Kidney (tissue), 14 donors: ENCODE results near the gene RANBP3. TPM values are rescaled to one million over a fixed set of nuclear protein-coding genes. Genes with fewer than 3 reads are reported as not detected.

Experiments used
- DNase-seq, 5 donors: peaks; one replicate each; pipeline ENCODE4 v3.0.0-alpha.2; 2013 to 2020
- FAIRE-seq: peaks from 2 replicates; lab custom pipeline; 2012; peaks lifted over from hg19 to GRCh38; lab: Jason Lieb, UNC
- H3K27ac ChIP-seq, 2 donors: one replicate each; pipeline ENCODE4 v1.7.0; 2013; ENCODE audit warnings: low read depth in 2 of 2, low read length in 2 of 2, inconsistent platforms in 1 of 2
- H3K27me3 ChIP-seq: one replicate; pipeline ENCODE4 v1.7.1; 2013; ENCODE audit warnings: low read length, inconsistent platforms; ENCODE audit not compliant: control insufficient read depth, insufficient read depth
- H3K36me3 ChIP-seq, 3 donors: one replicate each; pipeline versions ENCODE4 v1.7.0 to v1.7.1; 2013; ENCODE audit warnings: low read length in 3 of 3, control low read depth in 1 of 3, inconsistent platforms in 1 of 3; ENCODE audit not compliant: insufficient read depth in 3 of 3, control insufficient read depth in 2 of 3
- H3K4me1 ChIP-seq, 3 donors: one replicate each; pipeline versions ENCODE4 v1.7.0 to v1.7.1; 2013; ENCODE audit warnings: low read length in 3 of 3, inconsistent platforms in 1 of 3, low read depth in 1 of 3; ENCODE audit not compliant: control insufficient read depth in 2 of 3, insufficient read depth in 2 of 3
- H3K4me3 ChIP-seq, 3 donors: one replicate each; pipeline versions ENCODE4 v1.7.0 to v1.8.1; 2013; ENCODE audit warnings: low read length in 3 of 3, control low read depth in 1 of 3, inconsistent platforms in 1 of 3
- H3K9ac ChIP-seq, 3 donors: one replicate each; pipeline versions ENCODE4 v1.7.0 to v1.7.1; 2013; ENCODE audit warnings: low read length in 3 of 3, control low read depth in 1 of 3, inconsistent platforms in 1 of 3
- H3K9me3 ChIP-seq, 3 donors: one replicate each; pipeline versions ENCODE4 v1.7.0 to v1.7.1; 2013; ENCODE audit warnings: low read length in 3 of 3, control low read depth in 1 of 3, inconsistent platforms in 1 of 3; ENCODE audit not compliant: control insufficient read depth in 2 of 3, insufficient read depth in 1 of 3
- CTCF ChIP-seq: IDR thresholded peaks from 3 replicates; pipeline ENCODE4 v1.5.1; 2012; ENCODE audit warnings: mild to moderate bottlenecking, moderate library complexity, borderline replicate concordance; ENCODE audit not compliant: insufficient read depth; ENCODE audit errors: extremely low read depth
- intact Hi-C: fragments of 100-400 bp; cut with DNase I; formaldehyde crosslinking; loops from one replicate; pipeline ENCODE4 v1.11.1; 2022
- polyA plus RNA-seq: library from polyadenylated mRNA; stranded (reverse); fragments of 350-450 nt; fragmentation: Illumina TruSeq; extraction: RNeasy Lipid Tissue Mini Kit (QIAGEN cat#74804); gene quantifications from one replicate; pipeline ENCODE4 v1.2.3, GENCODE V29; 2014; ENCODE audit warnings: low read depth, low replicate concordance; ENCODE audit not compliant: insufficient read depth
- total RNA-seq: library from RNA; stranded (reverse); fragmentation: NEBNext Ultra II Directional; extraction: Animal tissue kit (Norgen Biotek cat#: 25700); gene quantifications from one replicate; pipeline ENCODE4 v1.2.1, GENCODE V29; 2021
- donor health status: control.
- donor health status: control.
- donor health status: control.
- donor health status: control.
- donor health status: control.
- donor health status: DM: yes; HTN: yes; CAD: no.
- donor health status: Normal renal cell carcinoma (clear cell type).

RANBP3 gene
- total and polyA plus RNA-seq, 2 donors from 2014 or later: 33.7 to 69.7 TPM

GRCh38 chr19:5917431-5918107, 60.4 kb downstream of the RANBP3 start:
- FAIRE-seq (no peak), DNase-seq (no peak)
- H3K27ac ChIP-seq: no peak overlapping the region
- H3K4me1 ChIP-seq: peaks cover 0 to 11% (median 0%) of the 10 kb centered on the region in 3 donors
- H3K9me3 ChIP-seq: no peaks in the 10 kb centered on the region
- no peak for TF ChIP-seq CTCF
- intact Hi-C loops: no loop called here
- no peak overlapping the region for H3K4me3 ChIP-seq
- H3K9ac ChIP-seq: no peak overlapping the region
- H3K27me3 ChIP-seq: no peaks in the 10 kb centered on the region
- peaks cover 0 to 16% (median 10%) of the 10 kb centered on the region in 3 donors for H3K36me3 ChIP-seq

- no peak overlapping the region for H3K27ac ChIP-seq
- no peak for TF ChIP-seq CTCF
- no peak for DNase-seq
- no peak for FAIRE-seq
- H3K27me3 ChIP-seq: no peaks in the 10 kb centered on the region
- no peaks in the 10 kb centered on the region for H3K9me3 ChIP-seq
- H3K9ac ChIP-seq: no peak overlapping the region
- intact Hi-C loops: no loop called here
- H3K4me1 ChIP-seq: peaks cover 0 to 11% (median 0%) of the 10 kb centered on the region in 3 donors
- H3K36me3 ChIP-seq: peaks cover 0 to 12% (median 5%) of the 10 kb centered on the region in 3 donors
- no peak overlapping the region for H3K4me3 ChIP-seq
These were observed 61.7 kb downstream of the RANBP3 start for GRCh38 chr19:5916181-5916708.

GRCh38 chr19:5915782-5916165, 62.2 kb downstream of the RANBP3 start:
- no peak overlapping the region for H3K9ac ChIP-seq
- no peak for FAIRE-seq
- no peak for TF ChIP-seq CTCF
- no peaks in the 10 kb centered on the region for H3K9me3 ChIP-seq
- intact Hi-C loops: no loop called here
- no peak overlapping the region for H3K4me3 ChIP-seq
- peak overlapping the region; percentile 59 to 63 for H3K27ac ChIP-seq
- peaks cover 0 to 11% (median 0%) of the 10 kb centered on the region in 3 donors for H3K4me1 ChIP-seq
- DNase-seq: peak in 1 of 5 donors; percentile 57
- H3K27me3 ChIP-seq: no peaks in the 10 kb centered on the region
- H3K36me3 ChIP-seq: peaks cover 0 to 12% (median 5%) of the 10 kb centered on the region in 3 donors
